ENCODE measurements around the gene GAB1. TPM values are rescaled to one million over a fixed set of nuclear protein-coding genes. Genes with fewer than 3 reads are reported as not detected.
"Not testable (repeated sequence)": the region's sequence is repeated elsewhere in the genome, so short reads cannot be mapped to it uniquely, and the experiment has no call there.

GAB1 gene
- total and polyA plus RNA-seq, 12 donors, result 4.1 to 58.2 (median 29.0) TPM

GRCh38 chr4:143346206-143346605 lies 9.5 kb downstream of the GAB1 start:
- Histone ChIP-seq H3K27ac (no peak overlapping the region), H3K36me3 (replicated peaks in 1 of 2) (no peaks in the 10 kb centered on the region), H3K4me3 (no peak overlapping the region), H3K4me1 (replicated peaks in 1 of 2) (peaks cover 20 to 45% of the 10 kb centered on the region in 2 donors), H3K27me3 (no peaks in the 10 kb centered on the region), H3K9me3 (replicated peaks in 1 of 3) (no peaks in the 10 kb centered on the region)
- TF ChIP-seq POLR2A (IDR thresholded peaks at IDR 0.05), result no peak
- no peak for TF ChIP-seq CTCF (IDR thresholded peaks at IDR 0.05)
- intact Hi-C loops (cut with DNase I), result no loop called here
- 62 to 78% (median 72%) methylated on average over 2 of the region's 2 CpGs for WGBS, 4 donors
- DNase-seq, result no peak

GRCh38 chr4:143347484-143348111 lies 10.9 kb downstream of the GAB1 start:
- no peak overlapping the region for H3K4me3 ChIP-seq
- WGBS, 4 donors, result 88 to 96% (median 94%) methylated on average over 2 of the region's 2 CpGs
- intact Hi-C loops (cut with DNase I), result no loop called here
- no peak for DNase-seq
- H3K27ac ChIP-seq, result no peak overlapping the region
- peaks cover 31 to 53% of the 10 kb centered on the region in 2 donors for H3K4me1 ChIP-seq (replicated peaks in 1 of 2)
- H3K9me3 ChIP-seq (replicated peaks in 1 of 3), result no peaks in the 10 kb centered on the region
- H3K27me3 ChIP-seq, result no peaks in the 10 kb centered on the region
- TF ChIP-seq POLR2A (IDR thresholded peaks at IDR 0.05) (no peak), CTCF (IDR thresholded peaks at IDR 0.05) (no peak)
- H3K36me3 ChIP-seq (replicated peaks in 1 of 2), result no peaks in the 10 kb centered on the region

GRCh38 chr4:143348233-143349077 lies 11.8 kb downstream of the GAB1 start:
- TF ChIP-seq CTCF (IDR thresholded peaks at IDR 0.05) (no peak), POLR2A (IDR thresholded peaks at IDR 0.05) (no peak)
- H3K27ac ChIP-seq, result no peak overlapping the region
- peaks cover 31 to 55% of the 10 kb centered on the region in 2 donors for H3K4me1 ChIP-seq (replicated peaks in 1 of 2)
- WGBS, 4 donors, result 78 to 85% (median 80%) methylated on average over 7 of the region's 7 CpGs
- intact Hi-C loops (cut with DNase I), result no loop called here
- H3K36me3 ChIP-seq (replicated peaks in 1 of 2), result no peaks in the 10 kb centered on the region
- no peaks in the 10 kb centered on the region for H3K27me3 ChIP-seq
- H3K4me3 ChIP-seq, result no peak overlapping the region
- no peak for DNase-seq
- H3K9me3 ChIP-seq (replicated peaks in 1 of 3), result no peaks in the 10 kb centered on the region

DNA sequence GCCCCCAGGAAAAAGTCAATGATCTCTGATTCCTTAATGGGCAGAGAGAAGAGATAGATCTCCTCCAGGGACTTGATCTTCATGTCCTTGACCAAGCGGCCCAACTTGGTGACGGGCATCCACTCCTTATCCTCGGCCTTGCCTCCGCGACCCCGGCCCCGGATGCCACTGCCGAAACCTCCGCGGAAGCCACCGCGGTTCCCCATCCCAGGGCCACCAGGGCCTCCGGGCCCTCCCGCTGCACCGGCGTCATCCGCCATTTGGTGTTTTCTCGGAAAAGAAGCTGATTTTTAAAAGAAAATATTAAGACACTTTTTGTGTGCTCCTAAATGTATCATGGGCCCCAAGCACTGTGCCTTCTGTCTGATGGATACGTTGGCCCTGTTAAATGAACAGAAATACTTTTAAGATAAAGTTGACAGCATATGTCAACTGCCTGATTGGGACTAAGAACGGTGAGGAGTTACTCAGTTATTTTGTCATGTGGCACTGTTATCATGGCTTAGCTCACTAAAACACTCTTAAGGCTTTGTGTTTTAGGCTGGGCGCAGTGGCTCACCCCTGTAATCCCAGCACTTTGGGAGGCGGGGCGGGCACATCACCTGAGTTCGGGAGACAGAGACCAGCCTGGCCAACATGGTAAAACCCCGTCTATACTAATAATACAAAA lies 13.3 kb downstream of the GAB1 start:
- H3K27ac ChIP-seq; H3K27me3 ChIP-seq; H3K4me3 ChIP-seq; H3K9me3 ChIP-seq (replicated peaks in 1 of 3); DNase-seq; H3K36me3 ChIP-seq (replicated peaks in 1 of 2); intact Hi-C loops (cut with DNase I): not testable (repeated sequence)
- H3K4me1 ChIP-seq (replicated peaks in 1 of 2), result peaks cover 36 to 56% of the 10 kb centered on the region in 2 donors
- WGBS, 4 donors, result 96 to 99% (median 98%) methylated on average over 20 to 25 of the region's 25 CpGs
